ENCODE measurements around the gene GLT1D1.

DNA sequence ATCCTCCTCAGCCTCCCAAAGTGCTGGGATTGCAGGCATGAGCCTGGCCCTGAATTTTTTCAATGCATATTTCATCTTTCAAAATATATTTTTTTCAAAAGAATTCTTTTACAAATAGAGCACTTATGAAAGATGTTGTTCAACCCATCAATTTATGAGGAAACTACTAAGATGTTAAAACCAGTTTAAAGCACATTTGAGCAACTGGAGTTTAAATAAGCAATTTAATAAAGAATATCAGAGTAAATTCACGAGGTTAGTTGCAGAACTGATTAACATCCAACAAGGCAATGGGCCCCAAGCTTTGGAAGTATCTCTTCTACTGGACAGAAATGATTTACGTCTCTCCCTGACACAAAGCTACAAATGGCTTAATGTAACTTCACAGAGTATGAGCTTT is 23.3 kb downstream of the GLT1D1 start:
- TF ChIP-seq, protein P1, sequence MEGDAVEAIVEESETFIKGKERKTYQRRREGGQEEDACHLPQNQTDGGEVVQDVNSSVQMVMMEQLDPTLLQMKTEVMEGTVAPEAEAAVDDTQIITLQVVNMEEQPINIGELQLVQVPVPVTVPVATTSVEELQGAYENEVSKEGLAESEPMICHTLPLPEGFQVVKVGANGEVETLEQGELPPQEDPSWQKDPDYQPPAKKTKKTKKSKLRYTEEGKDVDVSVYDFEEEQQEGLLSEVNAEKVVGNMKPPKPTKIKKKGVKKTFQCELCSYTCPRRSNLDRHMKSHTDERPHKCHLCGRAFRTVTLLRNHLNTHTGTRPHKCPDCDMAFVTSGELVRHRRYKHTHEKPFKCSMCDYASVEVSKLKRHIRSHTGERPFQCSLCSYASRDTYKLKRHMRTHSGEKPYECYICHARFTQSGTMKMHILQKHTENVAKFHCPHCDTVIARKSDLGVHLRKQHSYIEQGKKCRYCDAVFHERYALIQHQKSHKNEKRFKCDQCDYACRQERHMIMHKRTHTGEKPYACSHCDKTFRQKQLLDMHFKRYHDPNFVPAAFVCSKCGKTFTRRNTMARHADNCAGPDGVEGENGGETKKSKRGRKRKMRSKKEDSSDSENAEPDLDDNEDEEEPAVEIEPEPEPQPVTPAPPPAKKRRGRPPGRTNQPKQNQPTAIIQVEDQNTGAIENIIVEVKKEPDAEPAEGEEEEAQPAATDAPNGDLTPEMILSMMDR (IDR thresholded peaks at IDR 0.05; ENCODE audit: control extremely low read depth in 1 of 3, insufficient read depth in 1 of 3, low read depth in 1 of 3, low read length in 3 of 3): no peak
- TF ChIP-seq SP1 (IDR thresholded peaks at IDR 0.05; ENCODE audit: low read depth, low read length) (no peak), ASH2L (IDR thresholded peaks at IDR 0.05; ENCODE audit: low read length) (no peak), RAD21 (IDR thresholded peaks at IDR 0.05 in 1 of 2, conservative IDR thresholded peaks at IDR 0.05 in 1 of 2; ENCODE audit: low read depth in 2 of 2, low read length in 2 of 2) (no peak), EZH2 (IDR thresholded peaks at IDR 0.05; ENCODE audit: low read depth, low read length, severe bottlenecking) (no peak), RBBP5 (IDR thresholded peaks at IDR 0.05; ENCODE audit: borderline replicate concordance, low read depth, low read length) (no peak), KDM5A (IDR thresholded peaks at IDR 0.05; ENCODE audit: low read length) (no peak), MAFK (IDR thresholded peaks at IDR 0.05; ENCODE audit: low read depth, low read length) (no peak), POLR2AphosphoS5 (IDR thresholded peaks at IDR 0.05; ENCODE audit: low read depth, low read length) (no peak), EP300 (IDR thresholded peaks at IDR 0.05; ENCODE audit: borderline replicate concordance in 1 of 2, low read depth in 2 of 2, low read length in 2 of 2) (no peak)
- TF ChIP-seq, protein P2, sequence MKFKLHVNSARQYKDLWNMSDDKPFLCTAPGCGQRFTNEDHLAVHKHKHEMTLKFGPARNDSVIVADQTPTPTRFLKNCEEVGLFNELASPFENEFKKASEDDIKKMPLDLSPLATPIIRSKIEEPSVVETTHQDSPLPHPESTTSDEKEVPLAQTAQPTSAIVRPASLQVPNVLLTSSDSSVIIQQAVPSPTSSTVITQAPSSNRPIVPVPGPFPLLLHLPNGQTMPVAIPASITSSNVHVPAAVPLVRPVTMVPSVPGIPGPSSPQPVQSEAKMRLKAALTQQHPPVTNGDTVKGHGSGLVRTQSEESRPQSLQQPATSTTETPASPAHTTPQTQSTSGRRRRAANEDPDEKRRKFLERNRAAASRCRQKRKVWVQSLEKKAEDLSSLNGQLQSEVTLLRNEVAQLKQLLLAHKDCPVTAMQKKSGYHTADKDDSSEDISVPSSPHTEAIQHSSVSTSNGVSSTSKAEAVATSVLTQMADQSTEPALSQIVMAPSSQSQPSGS (IDR thresholded peaks at IDR 0.05; ENCODE audit: low read length): no peak
- TF ChIP-seq, protein P3, sequence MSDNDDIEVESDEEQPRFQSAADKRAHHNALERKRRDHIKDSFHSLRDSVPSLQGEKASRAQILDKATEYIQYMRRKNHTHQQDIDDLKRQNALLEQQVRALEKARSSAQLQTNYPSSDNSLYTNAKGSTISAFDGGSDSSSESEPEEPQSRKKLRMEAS (IDR thresholded peaks at IDR 0.05): no peak
- TF ChIP-seq, protein P4, sequence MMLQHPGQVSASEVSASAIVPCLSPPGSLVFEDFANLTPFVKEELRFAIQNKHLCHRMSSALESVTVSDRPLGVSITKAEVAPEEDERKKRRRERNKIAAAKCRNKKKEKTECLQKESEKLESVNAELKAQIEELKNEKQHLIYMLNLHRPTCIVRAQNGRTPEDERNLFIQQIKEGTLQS (IDR thresholded peaks at IDR 0.05; ENCODE audit: insufficient read depth, low read depth, low read length): no peak

Measured in H1 (cell line).